HG03469 (cell line): Measurements from ENCODE around the gene NEK5.
"Not testable (repeated sequence)": the region's sequence is repeated elsewhere in the genome, so short reads cannot be mapped to it uniquely, and the experiment has no call there.

Experiments
- ATAC-seq: cut with Tn5 transposase; IDR thresholded peaks from one replicate; pipeline ENCODE4 v1.9.1; 2021; ENCODE audit warnings: mild to moderate bottlenecking, moderate library complexity, moderate number of reproducible peaks; ENCODE audit not compliant: unreplicated experiment

The NEK5 gene

GRCh38 chr13:52084981-52085380 lies 43.9 kb downstream of the NEK5 start:
- not testable (repeated sequence) for ATAC-seq

- no peak for ATAC-seq
These were observed 46.3 kb downstream of the NEK5 start for GRCh38 chr13:52082601-52083000.

- ATAC-seq = not testable (repeated sequence)
These were observed 49.0 kb downstream of the NEK5 start for GRCh38 chr13:52079891-52080290.

- ATAC-seq = no peak
These were observed 57.8 kb downstream of the NEK5 start for GRCh38 chr13:52070929-52071523.

- no peak for ATAC-seq
These were observed 61.6 kb downstream of the NEK5 start for GRCh38 chr13:52067237-52067636.

- ATAC-seq = no peak
These were observed 67.3 kb downstream of the NEK5 start for GRCh38 chr13:52061587-52061986.

GRCh38 chr13:52061064-52061463 lies 67.8 kb downstream of the NEK5 start:
- ATAC-seq = not testable (repeated sequence)

- no peak for ATAC-seq
These were observed 75.4 kb downstream of the NEK5 start for GRCh38 chr13:52053460-52053859.

GRCh38 chr13:52051400-52051799 lies 77.5 kb downstream of the NEK5 start:
- no peak for ATAC-seq

GRCh38 chr13:52048516-52048915 lies 80.4 kb downstream of the NEK5 start:
- ATAC-seq = no peak

- no peak for ATAC-seq
These were observed 81.4 kb downstream of the NEK5 start for GRCh38 chr13:52047463-52047862.

- no peak for ATAC-seq
These were observed 85.2 kb downstream of the NEK5 start for GRCh38 chr13:52043675-52044074.

GRCh38 chr13:52036037-52036436 lies 92.8 kb downstream of the NEK5 start:
- ATAC-seq = no peak

- no peak for ATAC-seq
These were observed 94.2 kb downstream of the NEK5 start for GRCh38 chr13:52034616-52035226.

- ATAC-seq = no peak
These were observed 95.8 kb downstream of the NEK5 start for GRCh38 chr13:52033039-52033438.

GRCh38 chr13:52030401-52030800 lies 98.5 kb downstream of the NEK5 start:
- ATAC-seq = not testable (repeated sequence)

GRCh38 chr13:52029569-52029968 lies 99.3 kb downstream of the NEK5 start:
- ATAC-seq = no peak

GRCh38 chr13:52027832-52028231 lies 101.0 kb downstream of the NEK5 start:
- ATAC-seq = no peak

- ATAC-seq = no peak
These were observed 102.6 kb downstream of the NEK5 start for GRCh38 chr13:52026246-52026626.

- no peak for ATAC-seq
These were observed 103.2 kb downstream of the NEK5 start for GRCh38 chr13:52025475-52026245.

- no peak for ATAC-seq
These were observed 104.4 kb downstream of the NEK5 start, which contains the start of gene UTP14C for GRCh38 chr13:52024481-52024880. Gene UTP14C (plus strand): TSS chr13:52024691. CDS start chr13:52028805, 4,114 bp downstream.

GRCh38 chr13:52022356-52022755 lies 106.5 kb downstream of the NEK5 start:
- no peak for ATAC-seq
